CD14-positive monocyte (primary cell): ENCODE results near the gene CABLES2. TPM values are rescaled to one million over a fixed set of nuclear protein-coding genes. Genes with fewer than 3 reads are reported as not detected.
A peak's percentile ranks its signal among the peaks of the same experiment; 100 is the strongest.

Source experiments
- DNase-seq, 3 donors: peaks; one replicate each; pipeline ENCODE4 v3.0.0-alpha.2; 2011 to 2022
- H2AFZ ChIP-seq: 2 replicates; pipeline ENCODE4 v1.6.0; 2012; ENCODE audit warnings: mild to moderate bottlenecking, low read depth, low read length, inconsistent platforms; ENCODE audit not compliant: insufficient read depth, poor library complexity, severe bottlenecking
- H3K27ac ChIP-seq, 2 donors: 1 replicate in 1 of 2; 2 replicates in 1 of 2; pipeline ENCODE4 v1.5.1; 2012 to 2013; ENCODE audit warnings: low read length in 2 of 2, control low read depth in 1 of 2, inconsistent platforms in 1 of 2, low read depth in 1 of 2, mild to moderate bottlenecking in 1 of 2
- H3K27me3 ChIP-seq, 2 donors: one replicate each; pipeline versions ENCODE4 v1.6.0 to v1.6.1; 2011 to 2013; ENCODE audit warnings: low read length in 2 of 2; ENCODE audit not compliant: control insufficient read depth in 2 of 2, insufficient read depth in 2 of 2
- H3K36me3 ChIP-seq, 2 donors: replicated peaks in 1 of 2; 1 replicate in 1 of 2; 2 replicates in 1 of 2; pipeline versions ENCODE4 v1.5.1 to v1.6.1; 2012 to 2013; ENCODE audit warnings: low read length in 2 of 2, control low read depth in 1 of 2, inconsistent platforms in 1 of 2, mild to moderate bottlenecking in 1 of 2; ENCODE audit not compliant: insufficient read depth in 2 of 2, control insufficient read depth in 1 of 2
- H3K4me1 ChIP-seq, 2 donors: 1 replicate in 1 of 2; 2 replicates in 1 of 2; pipeline versions ENCODE4 v1.5.1 to v1.6.1; 2012 to 2013; ENCODE audit warnings: low read length in 2 of 2, control low read depth in 1 of 2, inconsistent platforms in 1 of 2, mild to moderate bottlenecking in 1 of 2, moderate library complexity in 1 of 2; ENCODE audit not compliant: insufficient read depth in 2 of 2, control insufficient read depth in 1 of 2
- H3K4me2 ChIP-seq: replicated peaks from 2 replicates; pipeline ENCODE3; 2012; ENCODE audit warnings: low read length, moderate library complexity, mild to moderate bottlenecking; ENCODE audit not compliant: poor library complexity, severe bottlenecking; ENCODE audit errors: extremely low read depth
- H3K4me3 ChIP-seq, 3 experiments: fragments of 200-600 bp in 1 of 3; sonication (generic) in 1 of 3; replicated peaks in 1 of 3; 1 replicate in 2 of 3; 2 replicates in 1 of 3; pipeline ENCODE4 v1.5.1; 2011 to 2013; ENCODE audit warnings: low read length in 3 of 3, mild to moderate bottlenecking in 3 of 3, control low read depth in 2 of 3, low read depth in 2 of 3, inconsistent platforms in 1 of 3, moderate library complexity in 1 of 3
- H3K79me2 ChIP-seq: 2 replicates; pipeline ENCODE4 v1.6.0; 2012; ENCODE audit warnings: mild to moderate bottlenecking, control low read depth, inconsistent platforms, low read length, moderate library complexity; ENCODE audit not compliant: insufficient read depth
- H3K9ac ChIP-seq: 2 replicates; pipeline ENCODE4 v1.6.0; 2017; ENCODE audit warnings: low read length, mild to moderate bottlenecking; ENCODE audit not compliant: insufficient read depth, poor library complexity, severe bottlenecking
- H3K9me3 ChIP-seq, 2 donors: replicated peaks in 1 of 2; 1 replicate in 1 of 2; 2 replicates in 1 of 2; pipeline versions ENCODE4 v1.5.1 to v1.6.1; 2012 to 2013; ENCODE audit warnings: low read length in 2 of 2, control low read depth in 1 of 2; ENCODE audit not compliant: control insufficient read depth in 1 of 2, insufficient read depth in 1 of 2
- H4K20me1 ChIP-seq: 2 replicates; pipeline ENCODE4 v1.6.0; 2012; ENCODE audit warnings: mild to moderate bottlenecking, low read length, control low read depth, moderate library complexity; ENCODE audit not compliant: insufficient read depth
- H3K27ac Mint-ChIP-seq, 7 donors: one replicate each; pipeline ENCODE4 v1.8.0; 2020; ENCODE audit warnings: mild to moderate bottlenecking in 7 of 7, mixed read lengths in 7 of 7, moderate library complexity in 6 of 7, inconsistent platforms in 2 of 7
- H3K27me3 Mint-ChIP-seq, 3 donors: one replicate each; pipeline ENCODE4 v1.8.0; 2021 to 2022; ENCODE audit warnings: low read depth in 3 of 3, mild to moderate bottlenecking in 3 of 3, mixed read lengths in 3 of 3, moderate library complexity in 3 of 3, inconsistent platforms in 1 of 3
- H3K36me3 Mint-ChIP-seq, 2 donors: one replicate each; pipeline ENCODE4 v1.8.0; 2020; ENCODE audit warnings: mixed read lengths in 2 of 2, inconsistent platforms in 1 of 2, mild to moderate bottlenecking in 1 of 2
- H3K4me1 Mint-ChIP-seq: one replicate; pipeline ENCODE4 v1.8.0; 2020; ENCODE audit warnings: mild to moderate bottlenecking, mixed read lengths
- H3K4me3 Mint-ChIP-seq, 2 donors: one replicate each; pipeline ENCODE4 v1.8.0; 2020; ENCODE audit warnings: mild to moderate bottlenecking in 2 of 2, mixed read lengths in 2 of 2, moderate library complexity in 1 of 2
- H3K9me3 Mint-ChIP-seq, 7 donors: one replicate each; pipeline ENCODE4 v1.8.0; 2020 to 2022; ENCODE audit warnings: mixed read lengths in 7 of 7, mild to moderate bottlenecking in 6 of 7, moderate library complexity in 6 of 7, inconsistent platforms in 2 of 7
- CTCF ChIP-seq: fragments of 200-600 bp; IDR thresholded peaks from one replicate; pipeline ENCODE4 v1.8.0; 2022; ENCODE audit warnings: antibody characterized with exemption, mild to moderate bottlenecking
- WGBS: methylation state at CpG from one replicate; pipeline ENCODE4 v1.1.5; 2013; ENCODE audit warnings: missing lambda C conversion rate; ENCODE audit not compliant: insufficient coverage; 5-methylcytosine and 5-hydroxymethylcytosine counted together
- intact Hi-C, 2 donors: fragments of 100-400 bp; cut with micrococcal nuclease; formaldehyde crosslinking; loops; one replicate each; pipeline versions ENCODE4 v1.15.0 to v1.15.1; 2023
- polyA plus RNA-seq, 3 donors: library from polyadenylated mRNA; depleted of rRNA in 1 of 3; unstranded in 2 of 3; stranded (reverse) in 1 of 3; fragments of 300-500 nt in 2 of 3; fragments of >200 nt in 1 of 3; fragmentation: Illumina TruSeq in 2 of 3; gene quantifications; 1 replicate in 2 of 3; 2 replicates in 1 of 3; pipeline ENCODE4 v1.2.3, GENCODE V29; 2012 to 2021

CABLES2 gene
- polyA plus RNA-seq, 3 donors = 0.60 to 4.0 (median 0.61) TPM

GRCh38 chr20:62381202-62381797 is 25.8 kb downstream of the CABLES2 start:
- no peaks in the 10 kb centered on the region for H3K9me3 ChIP-seq
- H3K4me1 ChIP-seq = peaks cover 9 to 11% of the 10 kb centered on the region in 2 donors
- no peak overlapping the region for H3K4me2 ChIP-seq
- peaks cover 17% of the 10 kb centered on the region for H3K4me1 Mint-ChIP-seq
- peaks cover 5 to 9% of the 10 kb centered on the region in 2 donors for H3K36me3 Mint-ChIP-seq
- intact Hi-C loops = loop anchor here in 1 of 2 donors (10.0 kb wide), 1 partner anchor 424 kb away; the partner anchor contains the start of gene OGFR
- H3K9me3 Mint-ChIP-seq = peaks cover 0 to 4% (median 0%) of the 10 kb centered on the region in 7 donors
- peak overlapping the region in 1 of 7 donors; percentile 58 for H3K27ac Mint-ChIP-seq
- WGBS = 86% methylated on average over 7 of the region's 16 CpGs
- H3K4me3 ChIP-seq = no peak overlapping the region
- peak in 1 of 3 donors; percentile 45 for DNase-seq
- H3K79me2 ChIP-seq = peaks cover 14% of the 10 kb centered on the region
- H2AFZ ChIP-seq = no peak overlapping the region
- no peaks in the 10 kb centered on the region for H4K20me1 ChIP-seq
- TF ChIP-seq CTCF = no peak
- H3K36me3 ChIP-seq = peaks cover 0 to 7% of the 10 kb centered on the region in 2 donors
- peaks cover 0 to 2% (median 0%) of the 10 kb centered on the region in 3 donors for H3K27me3 Mint-ChIP-seq
- no peak overlapping the region for H3K9ac ChIP-seq
- H3K4me3 Mint-ChIP-seq = no peak overlapping the region
- H3K27me3 ChIP-seq = no peaks in the 10 kb centered on the region
- H3K27ac ChIP-seq = no peak overlapping the region

GRCh38 chr20:62378215-62378614 is 28.9 kb downstream of the CABLES2 start:
- 95% methylated on average over 22 of the region's 22 CpGs for WGBS
- no peak overlapping the region for H3K4me2 ChIP-seq

More at GRCh38 chr20:62378215-62378614, 28.9 kb downstream of the CABLES2 start:
- H3K9ac ChIP-seq = no peak overlapping the region
- no peaks in the 10 kb centered on the region for H4K20me1 ChIP-seq
- peaks cover 0 to 7% of the 10 kb centered on the region in 2 donors for H3K36me3 ChIP-seq
- Mint-ChIP-seq H3K4me3 (no peak overlapping the region), H3K9me3 (peaks cover 0 to 4% (median 2%) of the 10 kb centered on the region in 7 donors), H3K27me3 (peaks cover 0 to 11% (median under 1%) of the 10 kb centered on the region in 3 donors), H3K4me1 (peaks cover 4% of the 10 kb centered on the region), H3K27ac (no peak overlapping the region), H3K36me3 (peaks cover 5 to 6% of the 10 kb centered on the region in 2 donors)
- no peak for TF ChIP-seq CTCF
- no peak overlapping the region for H2AFZ ChIP-seq
- no peaks in the 10 kb centered on the region for H3K27me3 ChIP-seq
- no peaks in the 10 kb centered on the region for H3K79me2 ChIP-seq
- no peaks in the 10 kb centered on the region for H3K4me1 ChIP-seq
- no peak overlapping the region for H3K27ac ChIP-seq
- intact Hi-C loops = no loop called here
- no peak overlapping the region for H3K4me3 ChIP-seq
- no peak for DNase-seq
- H3K9me3 ChIP-seq = no peaks in the 10 kb centered on the region
